HEK293T (cell line): Measurements from ENCODE around the gene LRRC1.

Source experiments
- BHLHE40 ChIP-seq: fragments of 450-650 bp; IDR thresholded peaks from 2 replicates; pipeline ENCODE4 v1.6.1; 2016; ENCODE audit warnings: mild to moderate bottlenecking, moderate library complexity, borderline replicate concordance
- FOXA1 ChIP-seq: fragments of 450-650 bp; IDR thresholded peaks from 2 replicates; pipeline ENCODE4 v1.6.1; 2016; ENCODE audit warnings: mild to moderate bottlenecking
- FOXM1 ChIP-seq: fragments of 450-650 bp; IDR thresholded peaks from 2 replicates; pipeline ENCODE4 v1.6.1; 2017; ENCODE audit warnings: mild to moderate bottlenecking, borderline replicate concordance
- L3MBTL2 ChIP-seq: fragments of 450-650 bp; conservative IDR thresholded peaks from 2 replicates; pipeline ENCODE4 v1.6.1; 2016; ENCODE audit warnings: mild to moderate bottlenecking
- NFRKB ChIP-seq: fragments of 450-650 bp; IDR thresholded peaks from 2 replicates; pipeline ENCODE4 v1.6.1; 2016; ENCODE audit warnings: mild to moderate bottlenecking, moderate library complexity
- SUZ12 ChIP-seq: fragments of 450-650 bp; IDR thresholded peaks from 2 replicates; pipeline ENCODE4 v1.6.1; 2016; ENCODE audit warnings: mild to moderate bottlenecking
- ZNF384 ChIP-seq: fragments of 450-650 bp; IDR thresholded peaks from 2 replicates; pipeline ENCODE4 v1.6.1; 2016

DNA sequence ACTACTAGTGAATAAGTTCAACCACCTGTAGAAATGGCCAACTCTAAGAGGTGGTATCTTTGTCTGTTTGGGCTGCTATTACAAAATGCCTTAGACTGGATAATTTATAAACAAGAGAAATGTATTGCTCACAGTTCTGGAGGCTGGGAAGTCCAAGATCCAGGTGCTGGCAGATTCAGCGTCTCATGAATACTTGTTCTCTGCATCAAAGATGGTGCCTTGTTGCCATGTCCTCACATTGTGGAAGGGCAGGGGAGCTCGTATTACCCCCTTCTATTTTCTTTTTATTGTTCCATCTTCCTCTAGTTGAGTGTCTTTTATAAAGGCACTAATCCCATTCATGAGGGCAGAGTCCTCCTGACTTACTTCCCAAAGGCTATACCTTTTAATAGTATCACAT lies 58.0 kb downstream of the LRRC1 start:
- TF ChIP-seq FOXA1 = no peak
- TF ChIP-seq BHLHE40 = no peak
- no peak for TF ChIP-seq NFRKB
- TF ChIP-seq FOXM1 = no peak
- no peak for TF ChIP-seq ZNF384
- TF ChIP-seq SUZ12 = no peak
- no peak for TF ChIP-seq L3MBTL2
